Left ventricle myocardium inferior (tissue), 1 donor: ENCODE data around the gene RAP1GAP2. TPM values are rescaled to one million over a fixed set of nuclear protein-coding genes. Genes with fewer than 3 reads are reported as not detected.

ENCODE experiments used
- DNase-seq: peaks from one replicate; pipeline ENCODE4 v3.0.0-alpha.2; 2020
- H3K27ac ChIP-seq: fragments of 200-600 bp; replicated peaks from 2 replicates; pipeline ENCODE4 v1.8.0; 2021
- H3K27me3 ChIP-seq: fragments of 200-600 bp; 2 replicates; pipeline ENCODE4 v1.8.0; 2021; ENCODE audit warnings: low read depth
- H3K36me3 ChIP-seq: fragments of 200-600 bp; 2 replicates; pipeline ENCODE4 v1.8.0; 2021
- H3K4me1 ChIP-seq: fragments of 200-600 bp; 2 replicates; pipeline ENCODE4 v1.8.0; 2021
- H3K4me3 ChIP-seq: fragments of 200-600 bp; 2 replicates; pipeline ENCODE4 v1.8.0; 2021; ENCODE audit warnings: mild to moderate bottlenecking, moderate library complexity
- H3K9me3 ChIP-seq: fragments of 200-600 bp; replicated peaks from 2 replicates; pipeline ENCODE4 v1.8.0; 2021
- intact Hi-C: fragments of 100-400 bp; cut with micrococcal nuclease; formaldehyde crosslinking; loops from one replicate; pipeline ENCODE4 v1.11.0; 2022
- total RNA-seq: library from RNA; stranded (reverse); fragmentation: NEBNext Ultra II Directional; extraction: Animal tissue kit (Norgen Biotek cat#: 25700); gene quantifications from one replicate; pipeline ENCODE4 v1.2.1, GENCODE V29; 2021
- TF ChIP-seq, protein P1 (sequence below): fragments of 200-600 bp; IDR thresholded peaks from 2 replicates; pipeline ENCODE4 v1.8.0; 2021; ENCODE audit warnings: antibody characterized with exemption, mild to moderate bottlenecking, borderline replicate concordance
- donor health status: DM: no; HTN: yes; CAD: no; lungs with severe emphysema.

RAP1GAP2 gene
- total RNA-seq, 1 donor from 2014 or later, result 63.8 TPM

DNA sequence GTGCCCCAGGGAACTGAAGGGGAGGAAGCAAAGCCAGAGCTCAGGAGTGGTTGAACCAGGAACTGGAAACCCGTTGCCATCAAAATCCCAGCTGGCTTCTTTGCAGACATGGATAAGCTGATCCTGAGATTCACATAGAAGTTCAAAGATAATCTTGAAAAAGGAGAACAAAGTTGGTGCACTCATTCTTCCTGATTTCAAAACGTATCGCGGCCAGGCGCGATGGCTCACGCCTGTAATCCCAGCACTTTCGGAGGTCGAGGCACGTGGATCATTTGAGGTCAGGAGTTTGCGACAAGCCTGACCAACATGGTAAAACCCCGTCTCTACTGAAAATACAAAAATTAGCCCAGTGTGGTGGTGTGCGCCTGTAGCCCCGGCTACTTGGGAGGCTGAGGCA, 7.1 kb downstream of the RAP1GAP2 start:
- intact Hi-C loops, result no loop called here
- H3K27me3 ChIP-seq, result peaks cover 13% of the 10 kb centered on the region
- no peak overlapping the region for H3K4me3 ChIP-seq
- H3K27ac ChIP-seq, result no peak overlapping the region
- DNase-seq, result no peak
- H3K4me1 ChIP-seq, result peaks cover 12% of the 10 kb centered on the region
- no peaks in the 10 kb centered on the region for H3K36me3 ChIP-seq
- no peaks in the 10 kb centered on the region for H3K9me3 ChIP-seq
- TF ChIP-seq, protein P1, sequence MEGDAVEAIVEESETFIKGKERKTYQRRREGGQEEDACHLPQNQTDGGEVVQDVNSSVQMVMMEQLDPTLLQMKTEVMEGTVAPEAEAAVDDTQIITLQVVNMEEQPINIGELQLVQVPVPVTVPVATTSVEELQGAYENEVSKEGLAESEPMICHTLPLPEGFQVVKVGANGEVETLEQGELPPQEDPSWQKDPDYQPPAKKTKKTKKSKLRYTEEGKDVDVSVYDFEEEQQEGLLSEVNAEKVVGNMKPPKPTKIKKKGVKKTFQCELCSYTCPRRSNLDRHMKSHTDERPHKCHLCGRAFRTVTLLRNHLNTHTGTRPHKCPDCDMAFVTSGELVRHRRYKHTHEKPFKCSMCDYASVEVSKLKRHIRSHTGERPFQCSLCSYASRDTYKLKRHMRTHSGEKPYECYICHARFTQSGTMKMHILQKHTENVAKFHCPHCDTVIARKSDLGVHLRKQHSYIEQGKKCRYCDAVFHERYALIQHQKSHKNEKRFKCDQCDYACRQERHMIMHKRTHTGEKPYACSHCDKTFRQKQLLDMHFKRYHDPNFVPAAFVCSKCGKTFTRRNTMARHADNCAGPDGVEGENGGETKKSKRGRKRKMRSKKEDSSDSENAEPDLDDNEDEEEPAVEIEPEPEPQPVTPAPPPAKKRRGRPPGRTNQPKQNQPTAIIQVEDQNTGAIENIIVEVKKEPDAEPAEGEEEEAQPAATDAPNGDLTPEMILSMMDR, result no peak

DNA sequence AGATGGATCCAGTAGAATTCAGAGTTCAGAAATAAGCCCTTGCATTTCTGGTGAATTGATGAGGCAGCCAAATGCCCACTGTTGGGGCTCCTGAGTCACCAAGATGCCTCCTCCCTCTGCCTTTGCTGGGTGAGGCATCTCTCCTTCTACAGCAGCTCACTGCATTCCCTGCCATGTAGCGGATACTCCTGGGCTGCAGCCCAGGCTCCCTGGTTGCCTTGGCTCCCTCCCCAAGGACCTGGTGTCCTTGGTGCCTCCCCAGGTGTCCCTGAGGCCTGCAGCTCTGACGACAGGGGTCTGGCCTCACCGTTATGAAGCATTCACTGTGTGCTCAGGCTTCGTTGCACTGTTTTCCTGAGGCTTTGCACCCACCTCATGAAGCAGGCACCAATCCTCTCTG, 7.7 kb downstream of the RAP1GAP2 start:
- no peak overlapping the region for H3K27ac ChIP-seq
- H3K9me3 ChIP-seq, result no peaks in the 10 kb centered on the region
- TF ChIP-seq, protein P1, result no peak
- intact Hi-C loops, result no loop called here
- H3K4me1 ChIP-seq, result peaks cover 12% of the 10 kb centered on the region
- no peak for DNase-seq
- no peak overlapping the region for H3K4me3 ChIP-seq
- H3K27me3 ChIP-seq, result peaks cover 7% of the 10 kb centered on the region
- no peaks in the 10 kb centered on the region for H3K36me3 ChIP-seq

DNA sequence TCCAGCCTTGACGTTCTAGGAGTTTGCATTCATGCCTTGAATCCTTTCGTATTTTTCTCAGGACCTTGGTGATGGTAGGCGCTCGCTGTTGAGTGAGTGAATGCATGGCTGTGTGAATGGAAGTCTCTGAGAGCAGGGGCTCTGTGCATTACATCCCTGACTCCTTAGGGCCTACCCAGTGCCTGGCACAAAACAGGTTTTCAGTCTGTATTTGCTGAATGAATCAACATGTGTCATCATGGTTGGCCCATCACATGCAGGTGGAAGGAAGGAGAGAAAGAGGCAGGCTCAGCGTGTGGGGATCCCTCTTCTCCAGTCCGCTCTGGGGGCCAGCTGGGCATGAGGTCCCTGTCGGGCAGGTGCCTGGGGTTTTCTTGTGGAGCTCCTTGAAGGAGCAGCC, 8.7 kb downstream of the RAP1GAP2 start:
- no peak for DNase-seq
- intact Hi-C loops, result no loop called here

GRCh38 chr17:2805961-2806360, 9.7 kb downstream of the RAP1GAP2 start:
- TF ChIP-seq, protein P1, result no peak

More for the DNA sequence above, 8.7 kb downstream of the RAP1GAP2 start:
- Histone ChIP-seq H3K4me3 (no peak overlapping the region), H3K4me1 (peaks cover 3% of the 10 kb centered on the region), H3K27ac (no peak overlapping the region), H3K27me3 (peaks cover 2% of the 10 kb centered on the region), H3K36me3 (no peaks in the 10 kb centered on the region), H3K9me3 (no peaks in the 10 kb centered on the region)
- TF ChIP-seq, protein P1, result no peak

GRCh38 chr17:2808367-2809335, 12.4 kb downstream of the RAP1GAP2 start:
- no peak for DNase-seq
- Histone ChIP-seq H3K27me3 (no peaks in the 10 kb centered on the region), H3K9me3 (no peaks in the 10 kb centered on the region), H3K4me1 (no peaks in the 10 kb centered on the region), H3K27ac (no peak overlapping the region), H3K36me3 (no peaks in the 10 kb centered on the region), H3K4me3 (no peak overlapping the region)
- intact Hi-C loops, result no loop called here
- TF ChIP-seq, protein P1, result no peak

More at GRCh38 chr17:2805961-2806360, 9.7 kb downstream of the RAP1GAP2 start:
- intact Hi-C loops, result no loop called here
- Histone ChIP-seq H3K27ac (no peak overlapping the region), H3K4me3 (no peak overlapping the region), H3K27me3 (no peaks in the 10 kb centered on the region), H3K4me1 (no peaks in the 10 kb centered on the region), H3K36me3 (no peaks in the 10 kb centered on the region), H3K9me3 (no peaks in the 10 kb centered on the region)
- DNase-seq, result no peak
